Measurements from ENCODE around the gene FEN1. TPM values are rescaled to one million over a fixed set of nuclear protein-coding genes. Genes with fewer than 3 reads are reported as not detected.
A peak's percentile ranks its signal among the peaks of the same experiment; 100 is the strongest.

The FEN1 gene
- total RNA-seq, 4 donors from 2014 or later, result 4.5 to 11.0 (median 4.6) TPM

DNA sequence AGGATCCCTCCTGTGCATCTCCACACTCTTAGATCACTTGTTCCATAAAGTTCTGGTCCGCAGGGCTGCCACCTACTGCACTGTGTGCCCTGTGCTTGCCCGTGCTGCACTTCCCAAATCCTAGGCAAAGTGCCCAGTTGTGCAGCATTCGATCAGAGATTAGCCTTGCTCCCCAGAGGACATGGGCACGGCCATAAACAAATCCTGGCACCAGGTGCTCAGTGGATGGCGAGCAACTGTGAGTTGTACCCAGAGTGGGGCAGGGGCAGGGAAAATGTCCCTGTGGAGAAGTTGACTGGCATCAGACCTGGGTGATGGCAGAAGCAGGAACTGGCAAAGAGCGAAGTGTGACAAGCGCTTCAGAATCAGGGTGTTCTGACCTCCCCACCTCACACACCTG is 40.0 kb downstream of the FEN1 start:
- no peak for TF ChIP-seq EP300 (IDR thresholded peaks at IDR 0.05)
- TF ChIP-seq, protein P1, sequence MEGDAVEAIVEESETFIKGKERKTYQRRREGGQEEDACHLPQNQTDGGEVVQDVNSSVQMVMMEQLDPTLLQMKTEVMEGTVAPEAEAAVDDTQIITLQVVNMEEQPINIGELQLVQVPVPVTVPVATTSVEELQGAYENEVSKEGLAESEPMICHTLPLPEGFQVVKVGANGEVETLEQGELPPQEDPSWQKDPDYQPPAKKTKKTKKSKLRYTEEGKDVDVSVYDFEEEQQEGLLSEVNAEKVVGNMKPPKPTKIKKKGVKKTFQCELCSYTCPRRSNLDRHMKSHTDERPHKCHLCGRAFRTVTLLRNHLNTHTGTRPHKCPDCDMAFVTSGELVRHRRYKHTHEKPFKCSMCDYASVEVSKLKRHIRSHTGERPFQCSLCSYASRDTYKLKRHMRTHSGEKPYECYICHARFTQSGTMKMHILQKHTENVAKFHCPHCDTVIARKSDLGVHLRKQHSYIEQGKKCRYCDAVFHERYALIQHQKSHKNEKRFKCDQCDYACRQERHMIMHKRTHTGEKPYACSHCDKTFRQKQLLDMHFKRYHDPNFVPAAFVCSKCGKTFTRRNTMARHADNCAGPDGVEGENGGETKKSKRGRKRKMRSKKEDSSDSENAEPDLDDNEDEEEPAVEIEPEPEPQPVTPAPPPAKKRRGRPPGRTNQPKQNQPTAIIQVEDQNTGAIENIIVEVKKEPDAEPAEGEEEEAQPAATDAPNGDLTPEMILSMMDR (IDR thresholded peaks at IDR 0.05), result no peak
- TF ChIP-seq POLR2A (IDR thresholded peaks at IDR 0.05), result no peak
- Histone ChIP-seq H3K9me3 (no peaks in the 10 kb centered on the region), H3K4me3 (no peak overlapping the region), H3K27me3 (no peaks in the 10 kb centered on the region), H3K4me1 (peaks cover 0 to 90% (median 39%) of the 10 kb centered on the region in 4 donors), H3K36me3 (peaks cover 0 to 1% (median 0%) of the 10 kb centered on the region in 3 donors), H3K27ac (peak overlapping the region in 2 of 4 donors; percentile 13 to 86)
- 52 to 57% methylated on average over 7 of the region's 7 CpGs for WGBS, 2 donors
- no peak for DNase-seq (ENCODE audit: low spot score in 2 of 2)

DNA sequence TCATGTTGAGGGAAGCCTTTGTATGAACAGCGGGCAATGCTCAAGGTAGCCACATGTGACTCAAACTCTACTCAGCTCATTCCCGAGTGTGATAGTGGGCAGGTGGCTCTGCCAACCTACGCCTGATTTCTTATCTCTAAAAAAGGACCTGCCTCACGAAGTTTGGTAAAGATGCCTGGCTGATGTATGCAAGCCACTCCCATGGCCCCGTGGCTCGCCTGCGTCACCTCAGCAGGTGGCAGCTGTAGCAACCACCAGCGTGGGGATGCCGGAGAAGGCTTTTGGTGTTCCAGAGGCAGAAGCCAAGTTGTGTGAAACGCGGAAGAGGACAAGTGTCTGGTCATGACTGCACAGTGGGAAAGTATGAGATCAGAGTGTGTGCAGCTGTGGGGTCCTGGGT is 40.8 kb downstream of the FEN1 start:
- H3K27me3 ChIP-seq, result no peaks in the 10 kb centered on the region
- peaks cover 0 to 85% (median 39%) of the 10 kb centered on the region in 4 donors for H3K4me1 ChIP-seq
- no peak for DNase-seq (ENCODE audit: low spot score in 2 of 2)
- TF ChIP-seq EP300 (IDR thresholded peaks at IDR 0.05) (no peak), POLR2A (IDR thresholded peaks at IDR 0.05) (no peak)
- TF ChIP-seq, protein P1 (IDR thresholded peaks at IDR 0.05), result no peak
- H3K27ac ChIP-seq, result peak overlapping the region in 2 of 4 donors; percentile 85 to 86
- H3K9me3 ChIP-seq, result no peaks in the 10 kb centered on the region
- 77 to 86% methylated on average over 11 of the region's 11 CpGs for WGBS, 2 donors
- peaks cover 0 to 8% (median 0%) of the 10 kb centered on the region in 3 donors for H3K36me3 ChIP-seq
- no peak overlapping the region for H3K4me3 ChIP-seq

DNA sequence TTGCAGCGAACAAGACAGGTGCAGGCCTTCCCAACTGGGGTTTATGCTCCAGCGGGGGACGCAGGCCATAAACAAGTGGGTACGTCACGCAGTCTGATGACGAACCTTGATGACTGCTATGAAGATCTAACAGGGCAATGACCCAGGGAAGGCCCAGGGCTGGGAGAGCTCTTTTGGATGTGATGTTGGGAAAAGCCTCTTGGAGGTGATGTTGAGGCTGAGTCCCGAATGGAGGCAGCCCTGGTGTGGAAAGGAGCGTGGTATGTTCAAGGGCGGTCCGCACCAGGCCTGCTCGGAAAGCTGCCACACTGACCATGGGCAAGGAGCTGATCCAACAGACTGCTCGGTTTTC is 41.2 kb downstream of the FEN1 start:
- Histone ChIP-seq H3K4me3 (no peak overlapping the region), H3K27me3 (no peaks in the 10 kb centered on the region), H3K9me3 (no peaks in the 10 kb centered on the region), H3K27ac (peak overlapping the region; percentile 62 to 86 (median 74)), H3K4me1 (peaks cover 0 to 81% (median 39%) of the 10 kb centered on the region in 4 donors), H3K36me3 (peaks cover 0 to 13% (median 0%) of the 10 kb centered on the region in 3 donors)
- TF ChIP-seq EP300 (IDR thresholded peaks at IDR 0.05) (no peak), POLR2A (IDR thresholded peaks at IDR 0.05) (no peak)
- TF ChIP-seq, protein P1 (IDR thresholded peaks at IDR 0.05), result no peak
- no peak for DNase-seq (ENCODE audit: low spot score in 2 of 2)
- 86 to 88% methylated on average over 10 to 12 of the region's 12 CpGs for WGBS, 2 donors

DNA sequence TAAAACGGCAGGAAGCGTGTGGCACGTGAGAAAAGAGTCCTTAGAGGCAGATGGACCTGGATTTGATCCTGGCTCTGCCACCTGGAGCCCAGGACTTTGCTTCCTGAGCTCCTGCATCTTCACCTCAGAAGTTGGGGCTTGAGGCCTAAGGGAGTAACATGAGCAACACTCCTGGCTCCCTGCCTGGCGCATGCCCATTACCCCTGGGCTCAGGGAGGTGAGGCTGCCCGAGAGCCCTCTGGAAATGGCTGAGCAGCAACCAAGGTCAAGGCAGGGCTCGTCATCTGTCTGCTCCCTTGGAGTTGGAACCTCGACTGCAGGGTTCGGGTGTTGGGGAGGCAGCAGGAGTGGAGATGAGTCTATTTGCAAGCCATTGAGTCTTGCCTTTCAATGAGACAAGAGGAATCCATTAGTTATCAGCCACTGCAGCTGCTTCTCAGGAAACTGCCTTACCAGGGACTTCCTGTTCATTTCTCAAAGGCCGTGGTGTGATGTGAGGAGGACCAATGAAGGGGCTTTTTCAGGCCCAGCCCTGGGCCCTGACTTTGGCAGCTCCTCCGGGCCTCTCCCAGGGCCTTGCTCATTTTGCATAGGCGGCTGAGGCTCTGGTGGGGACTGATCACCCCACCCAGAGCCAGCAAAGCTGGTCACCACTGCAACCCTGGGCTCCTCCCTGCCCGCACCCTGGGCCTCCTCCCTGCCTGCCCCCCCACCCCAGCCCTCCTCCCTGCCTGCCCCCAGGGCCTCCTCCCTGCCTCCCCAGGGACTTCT is 41.8 kb downstream of the FEN1 start:
- Histone ChIP-seq H3K9me3 (no peaks in the 10 kb centered on the region), H3K27me3 (no peaks in the 10 kb centered on the region), H3K4me3 (no peak overlapping the region), H3K27ac (peak overlapping the region; percentile 62 to 86 (median 74)), H3K36me3 (peaks cover 0 to 17% (median 0%) of the 10 kb centered on the region in 3 donors), H3K4me1 (peaks cover 0 to 75% (median 36%) of the 10 kb centered on the region in 4 donors)
- TF ChIP-seq, protein P1 (IDR thresholded peaks at IDR 0.05), result no peak
- TF ChIP-seq EP300 (IDR thresholded peaks at IDR 0.05) (peak in 1 of 2 donors; percentile 31), POLR2A (IDR thresholded peaks at IDR 0.05) (no peak)
- DNase-seq (ENCODE audit: low spot score in 2 of 2), result peak in 1 of 2 donors; percentile 35
- 20 to 21% methylated on average over 10 to 11 of the region's 12 CpGs for WGBS, 2 donors

DNA sequence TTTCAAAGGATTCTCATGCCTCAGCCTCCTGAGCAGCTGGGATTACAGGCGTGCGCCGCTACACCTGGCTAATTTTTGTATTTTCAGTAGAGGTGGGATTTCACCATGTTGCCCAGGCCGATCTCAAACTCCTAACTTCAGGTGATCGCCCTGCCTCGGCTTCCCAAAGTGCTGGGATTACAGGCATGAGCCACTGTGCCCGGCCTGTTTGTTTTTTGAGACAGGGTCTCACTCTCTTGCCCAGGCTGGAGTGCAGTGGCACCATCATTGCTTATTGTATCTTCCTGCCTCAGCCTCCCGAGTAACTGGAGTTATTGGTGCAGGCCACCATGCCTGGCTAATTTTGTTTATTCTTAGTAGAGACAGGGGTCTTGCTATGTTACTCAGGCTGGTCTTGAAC is 43.5 kb downstream of the FEN1 start:
- Histone ChIP-seq H3K4me3 (no peak overlapping the region), H3K27ac (peak overlapping the region in 3 of 4 donors; percentile 1 to 86 (median 85)), H3K36me3 (peaks cover 0 to 35% (median 3%) of the 10 kb centered on the region in 3 donors), H3K9me3 (no peaks in the 10 kb centered on the region), H3K27me3 (no peaks in the 10 kb centered on the region), H3K4me1 (peaks cover 0 to 58% (median 23%) of the 10 kb centered on the region in 4 donors)
- 92 to 93% methylated on average over 8 of the region's 8 CpGs for WGBS, 2 donors
- no peak for DNase-seq (ENCODE audit: low spot score in 2 of 2)
- TF ChIP-seq POLR2A (IDR thresholded peaks at IDR 0.05) (no peak), EP300 (IDR thresholded peaks at IDR 0.05) (no peak)
- TF ChIP-seq, protein P1 (IDR thresholded peaks at IDR 0.05), result no peak
